GM21526 (cell line): ENCODE results near the gene HAP1.
"Not testable (repeated sequence)": the region's sequence is repeated elsewhere in the genome, so short reads cannot be mapped to it uniquely, and the experiment has no call there.

Experiments used
- ATAC-seq: cut with Tn5 transposase; IDR thresholded peaks from one replicate; pipeline ENCODE4 v1.9.1; 2021; ENCODE audit warnings: moderate library complexity; ENCODE audit not compliant: unreplicated experiment, low FRiP score

HAP1 gene

DNA sequence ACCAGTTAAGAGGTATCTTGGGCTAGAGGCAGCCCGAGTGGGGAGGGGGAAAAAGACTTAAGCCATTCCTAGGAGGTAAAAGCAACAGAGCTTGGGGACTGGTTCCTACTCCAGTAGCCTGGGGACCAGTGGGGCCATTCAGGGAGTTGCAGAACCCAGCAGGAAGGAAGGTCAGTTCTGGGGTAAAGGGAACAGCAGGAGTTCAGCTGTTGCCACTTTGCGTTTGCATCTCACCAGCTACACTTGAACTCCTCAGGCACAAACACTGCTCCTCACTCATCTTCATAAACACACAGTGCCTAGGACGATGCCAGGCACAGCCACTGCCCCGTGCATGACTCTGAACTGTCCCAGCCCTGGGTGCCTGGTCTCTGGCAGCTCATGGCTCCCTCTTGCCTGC is 4.0 kb downstream of the HAP1 start:
- ATAC-seq: no peak

DNA sequence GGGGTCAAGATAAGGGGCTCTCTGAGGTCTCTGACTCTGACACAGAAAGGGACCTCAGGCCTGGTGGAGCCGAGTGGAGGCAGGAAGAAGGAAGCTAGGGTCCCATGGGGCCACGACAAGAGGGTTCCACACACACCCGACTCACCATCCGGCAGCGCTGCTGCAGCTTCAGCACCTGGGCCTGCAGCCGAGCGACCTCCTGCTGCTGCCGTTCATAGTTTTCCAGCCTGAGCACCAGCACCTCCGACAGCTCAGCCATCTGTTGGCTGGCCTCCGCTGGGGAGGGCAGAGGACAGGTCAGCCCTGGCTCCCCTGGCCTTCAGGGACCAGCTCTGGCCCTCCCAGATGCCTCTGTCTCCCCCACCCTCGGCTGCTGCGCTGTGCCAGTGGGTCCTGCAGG is 6.4 kb downstream of the HAP1 start:
- no peak for ATAC-seq

DNA sequence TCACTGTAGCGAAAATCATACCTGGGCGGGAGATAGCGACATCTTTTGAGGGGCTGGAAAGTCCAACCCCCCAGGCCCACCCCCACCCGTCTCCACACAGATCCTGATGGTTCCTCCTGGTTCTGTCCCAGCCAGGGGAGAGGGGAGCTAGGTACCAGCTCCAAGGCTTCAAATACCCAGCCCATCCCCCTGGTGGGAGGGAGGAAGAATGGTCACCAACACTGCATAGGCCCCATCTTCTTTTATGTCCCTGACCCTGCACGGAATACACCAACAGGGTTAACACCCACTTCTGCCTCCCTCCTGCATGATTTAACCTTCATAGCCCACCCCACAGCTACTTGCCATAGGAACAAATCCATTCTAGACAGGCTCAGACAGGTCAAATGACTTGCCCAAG is 9.3 kb downstream of the HAP1 start:
- no peak for ATAC-seq

DNA sequence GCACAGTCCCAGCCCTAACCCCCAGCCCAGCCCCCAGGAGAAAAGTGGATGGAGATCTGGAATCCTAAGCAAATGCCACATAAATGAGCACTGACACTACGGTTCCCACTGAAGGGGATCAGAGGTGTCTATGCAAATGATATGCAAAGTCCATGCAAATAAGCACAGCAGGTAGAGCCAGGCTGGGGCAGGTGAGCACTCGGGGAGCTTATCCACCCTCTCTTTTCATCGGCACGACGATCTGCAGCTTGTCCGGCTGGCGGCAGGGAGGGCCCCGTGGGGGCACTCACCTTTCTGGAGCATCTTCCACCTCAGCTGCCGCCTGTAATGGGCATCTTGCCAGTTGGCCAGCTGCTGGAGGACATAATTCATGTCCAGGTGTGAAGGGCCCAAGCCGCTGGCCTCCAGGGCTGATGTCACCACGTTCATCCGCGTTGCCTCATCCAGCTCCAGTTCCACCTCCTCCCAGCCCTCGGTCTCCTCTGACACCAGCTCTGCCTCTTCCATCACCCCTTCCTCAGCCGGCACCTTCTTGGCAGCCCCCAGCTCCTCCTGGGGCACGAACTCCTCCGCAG is 9.9 kb downstream of the HAP1 start:
- no peak for ATAC-seq

DNA sequence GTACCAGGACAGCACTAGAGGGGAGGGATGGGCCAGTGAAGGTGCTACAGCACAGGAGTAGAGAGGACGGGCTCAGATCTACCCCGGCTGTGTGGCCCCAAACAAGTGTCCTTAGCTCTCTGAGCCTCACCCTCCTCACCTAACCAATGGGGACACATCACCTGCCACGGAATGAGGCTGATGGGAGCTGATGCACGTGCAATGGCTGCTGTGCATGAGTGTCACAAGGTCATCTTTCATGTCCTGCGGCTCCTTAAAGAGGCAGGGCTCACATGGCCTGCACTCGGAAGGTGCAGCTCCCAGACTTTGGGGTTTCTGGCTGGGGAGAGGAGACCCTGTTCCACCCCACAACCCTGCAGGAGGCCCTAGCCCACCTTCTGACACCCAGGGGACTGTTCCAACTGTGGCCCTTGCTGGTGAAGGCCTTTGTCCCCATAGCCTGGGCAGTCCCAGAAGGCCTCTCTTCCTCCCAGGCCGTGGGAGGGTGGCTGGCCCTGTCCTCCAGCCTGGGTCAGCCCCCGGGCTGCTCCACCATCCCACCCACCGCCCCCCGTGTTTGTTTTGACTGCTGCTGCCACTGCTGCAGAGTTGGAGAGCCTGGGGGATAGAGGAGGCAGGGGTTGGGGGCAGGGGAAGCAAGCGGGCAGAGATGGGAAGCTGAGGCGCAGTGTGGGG is 10.5 kb downstream of the HAP1 start:
- no peak for ATAC-seq

DNA sequence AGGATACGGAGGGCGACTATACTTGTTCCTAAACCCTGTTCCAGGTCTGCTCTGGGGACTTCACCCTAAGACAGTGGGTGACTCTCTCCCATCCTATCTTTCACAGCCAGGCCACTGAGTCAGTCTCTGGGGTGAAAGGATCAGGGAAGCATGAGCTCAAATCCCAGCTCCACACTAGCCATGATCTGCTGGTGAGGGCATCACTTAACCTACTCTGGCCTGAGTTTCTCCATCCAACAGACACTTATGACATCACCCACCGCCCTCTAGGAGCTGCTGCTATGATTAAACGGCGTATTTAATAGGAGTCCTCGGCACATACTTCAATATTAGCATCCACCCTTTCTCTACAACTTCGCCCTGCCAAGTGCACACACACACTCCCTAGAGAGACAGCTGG is 12.2 kb downstream of the HAP1 start:
- no peak for ATAC-seq

DNA sequence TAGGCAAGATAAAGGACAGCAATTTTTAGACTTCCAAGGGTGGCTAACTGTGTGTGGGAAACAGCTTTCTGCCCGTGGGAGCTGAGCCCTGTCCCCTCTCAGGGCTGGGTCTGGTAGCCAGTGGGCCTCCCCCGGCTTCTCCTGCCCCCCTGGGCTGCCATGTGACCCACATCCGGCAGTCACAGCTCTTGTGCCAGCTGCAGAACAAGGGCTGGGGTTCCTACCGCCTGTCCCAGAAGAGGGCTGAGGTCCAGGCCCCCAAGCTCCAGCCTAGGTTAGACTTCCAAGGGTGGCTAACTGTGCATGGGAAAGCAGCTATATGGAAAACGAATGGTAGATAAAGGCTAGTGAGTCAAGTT is 16.2 kb downstream of the HAP1 start:
- no peak for ATAC-seq

DNA sequence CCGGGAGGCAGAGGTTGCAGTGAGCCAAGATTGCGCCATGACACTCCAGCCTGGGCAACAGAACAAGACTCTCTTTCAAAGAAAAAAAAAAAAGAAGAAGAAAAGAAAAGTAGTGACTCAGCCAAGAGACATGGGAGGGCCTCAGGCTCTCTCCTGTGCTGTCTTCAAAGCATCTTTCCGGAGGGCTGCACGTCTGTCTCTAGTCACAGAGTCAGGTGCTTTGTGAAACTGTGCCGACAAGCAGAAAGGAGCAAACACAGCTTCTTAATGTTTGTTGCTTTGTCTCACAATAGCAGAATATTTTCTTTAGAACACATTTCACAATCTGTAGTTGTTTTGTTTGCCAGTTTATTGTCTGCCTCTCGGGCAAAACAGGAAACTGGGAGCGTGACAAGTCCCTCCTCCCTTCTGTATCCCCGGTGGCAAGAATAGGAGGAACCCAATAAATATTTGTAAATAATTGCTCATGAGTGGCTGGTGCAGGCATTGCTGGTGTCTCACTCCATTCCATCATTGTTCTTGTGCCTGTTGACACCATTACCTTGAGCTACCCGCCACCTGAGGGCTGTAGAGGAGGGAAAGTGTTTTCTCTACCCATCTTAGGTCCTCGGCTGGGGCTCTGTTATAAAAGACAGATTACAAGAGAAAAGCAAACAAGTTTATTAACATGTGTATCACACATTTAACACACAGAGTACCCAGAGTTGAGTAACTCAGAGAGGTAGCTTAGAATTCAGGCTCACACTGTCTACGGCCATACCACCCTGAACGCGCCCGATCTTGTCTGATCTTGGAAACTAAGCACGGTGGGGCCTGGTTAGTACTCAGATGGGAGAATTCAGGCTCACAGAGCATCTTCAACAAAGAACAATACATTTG is 16.8 kb downstream of the HAP1 start:
- no peak for ATAC-seq

DNA sequence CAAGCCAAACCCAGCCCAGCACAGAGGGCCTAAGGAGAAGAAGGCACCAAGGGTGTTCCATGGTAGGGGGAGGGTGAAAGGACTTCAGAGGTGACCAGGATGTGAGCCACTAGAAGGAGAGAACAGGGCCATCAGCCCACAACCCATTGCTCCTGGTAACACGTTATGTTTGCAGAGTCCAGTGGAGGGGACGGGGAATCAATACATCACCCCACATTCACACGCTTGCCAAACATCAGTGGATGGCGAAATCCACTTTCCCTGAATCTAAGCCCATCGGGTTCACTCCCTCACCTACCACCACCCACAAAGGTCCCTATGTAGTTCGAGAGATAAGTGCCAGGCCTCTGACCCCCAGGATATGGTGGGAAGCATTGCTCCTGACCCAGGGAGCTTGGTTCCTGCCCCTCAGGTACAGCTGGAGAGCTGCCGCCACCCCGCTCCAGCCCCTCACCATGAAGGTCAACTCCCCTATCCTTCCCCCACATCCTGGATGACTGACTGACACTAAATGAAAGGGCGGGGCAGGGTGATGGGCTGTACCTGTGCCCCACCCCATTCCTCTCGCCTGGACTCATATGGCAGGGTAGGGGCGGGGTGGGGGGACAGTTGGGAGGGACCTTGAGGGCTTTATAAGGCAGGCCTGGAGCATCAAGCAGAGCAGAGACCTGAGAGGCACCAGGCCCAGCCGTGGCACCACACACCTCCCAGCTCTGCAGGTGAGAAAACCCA is 22.6 kb downstream of the HAP1 start, which contains the start of gene GAST:
GAST (plus strand) TSS at position 663 of the 732 bp plus-strand sequence. CDS start 3,106 bp downstream, outside the sequence.
- ATAC-seq: no peak

DNA sequence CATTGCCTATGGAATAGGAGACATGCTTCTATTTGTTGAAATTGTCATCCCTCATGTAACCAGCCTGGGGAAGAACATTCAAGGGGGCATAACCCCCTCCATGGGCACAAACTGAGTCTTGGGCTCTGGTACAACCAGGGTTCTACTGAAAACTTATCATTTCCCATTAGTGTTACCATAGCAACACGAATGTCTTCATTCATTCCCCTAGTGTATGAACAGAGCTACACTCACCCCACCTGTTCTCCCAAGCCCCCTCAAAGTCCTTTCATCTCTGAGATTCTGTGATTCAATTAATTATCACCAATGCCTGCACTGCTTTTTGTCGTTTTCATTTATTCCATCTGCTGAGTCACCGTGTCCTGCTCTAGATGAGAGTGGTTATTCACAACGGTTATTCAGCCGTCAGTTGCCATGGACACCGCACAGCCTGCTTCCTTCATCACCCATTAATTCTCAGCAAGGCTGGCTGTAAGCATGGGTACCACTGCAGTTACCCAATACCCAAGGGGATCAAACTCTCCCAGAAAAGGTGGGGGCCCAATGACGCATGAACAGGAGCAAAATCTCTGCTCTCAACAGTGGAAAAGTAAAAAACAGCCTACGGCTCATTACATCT is 23.9 kb downstream of the HAP1 start:
- ATAC-seq: no peak

DNA sequence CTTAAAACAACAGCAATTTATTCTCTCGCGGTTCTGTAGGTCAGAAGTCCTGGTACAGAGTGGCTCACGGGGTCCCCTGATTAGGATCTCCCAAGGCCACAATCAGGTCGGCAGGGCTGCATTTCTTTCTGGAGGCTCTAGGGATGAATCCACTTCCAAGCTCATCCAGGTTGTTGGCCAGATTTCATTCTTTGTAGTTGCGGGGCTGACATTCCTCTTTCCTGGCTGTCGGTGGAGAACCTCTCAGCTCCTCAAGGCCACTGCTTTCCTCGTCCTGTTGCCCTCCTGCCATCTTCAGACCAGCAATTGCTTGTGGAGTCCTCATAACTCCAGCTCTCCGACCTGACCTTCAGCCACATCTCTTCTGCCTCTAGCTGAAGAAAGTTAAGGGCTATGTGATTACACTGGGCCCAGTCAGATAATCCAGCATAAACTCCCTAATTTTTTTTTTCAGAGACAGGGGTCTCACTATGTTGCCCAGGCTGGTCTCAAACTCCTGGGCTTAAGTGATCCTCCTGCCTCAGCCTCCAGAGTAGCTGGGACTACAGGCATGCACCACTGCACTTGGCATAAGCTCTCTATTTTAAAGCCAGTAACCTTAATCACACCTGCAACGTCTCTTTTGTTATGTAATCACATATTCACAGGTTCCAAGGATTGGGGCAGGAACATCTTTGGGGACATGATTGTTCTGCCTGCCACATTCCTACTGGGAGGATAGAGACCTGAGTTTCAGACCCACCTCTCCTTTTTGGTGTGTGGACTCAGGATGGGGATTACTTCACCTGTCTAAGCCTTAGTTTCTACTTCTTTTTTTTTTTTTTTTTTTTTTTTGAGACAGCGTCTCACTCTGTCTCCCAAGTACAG is 26.4 kb downstream of the HAP1 start:
- ATAC-seq: no peak

DNA sequence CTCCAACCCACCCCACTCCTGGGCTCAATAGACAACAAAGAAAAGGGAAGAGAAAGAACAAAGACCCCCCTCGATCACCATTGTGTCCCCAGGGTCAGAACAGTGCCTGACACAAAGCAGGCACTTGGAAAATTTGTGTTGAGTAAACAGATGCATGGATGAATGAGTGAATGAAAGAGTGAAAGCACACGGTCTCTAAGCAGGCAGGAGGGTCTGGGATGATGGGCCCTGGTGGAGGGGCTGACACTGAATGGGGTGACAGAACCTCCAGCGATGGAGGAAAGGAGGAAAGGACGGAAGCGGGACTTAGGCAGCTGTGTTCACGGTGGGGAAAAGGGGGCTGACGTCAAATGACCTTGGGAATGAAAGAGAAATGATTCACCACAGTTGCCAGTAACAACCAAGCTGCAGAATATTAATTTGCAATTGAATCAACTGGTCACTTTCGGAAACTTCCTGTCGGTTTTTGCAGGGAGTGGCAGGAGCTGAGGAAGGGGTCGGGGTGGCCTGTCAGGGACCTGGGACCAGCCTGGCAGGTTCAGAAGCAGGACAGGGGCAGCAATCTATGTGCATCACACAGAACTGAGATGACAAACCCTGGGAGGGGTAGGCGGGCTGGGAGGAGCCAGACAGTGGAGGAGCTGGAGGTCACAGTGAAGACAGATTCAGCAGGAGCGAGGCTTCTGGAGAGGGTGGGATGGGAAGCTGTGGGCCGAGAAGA is 29.0 kb downstream of the HAP1 start:
- no peak for ATAC-seq

DNA sequence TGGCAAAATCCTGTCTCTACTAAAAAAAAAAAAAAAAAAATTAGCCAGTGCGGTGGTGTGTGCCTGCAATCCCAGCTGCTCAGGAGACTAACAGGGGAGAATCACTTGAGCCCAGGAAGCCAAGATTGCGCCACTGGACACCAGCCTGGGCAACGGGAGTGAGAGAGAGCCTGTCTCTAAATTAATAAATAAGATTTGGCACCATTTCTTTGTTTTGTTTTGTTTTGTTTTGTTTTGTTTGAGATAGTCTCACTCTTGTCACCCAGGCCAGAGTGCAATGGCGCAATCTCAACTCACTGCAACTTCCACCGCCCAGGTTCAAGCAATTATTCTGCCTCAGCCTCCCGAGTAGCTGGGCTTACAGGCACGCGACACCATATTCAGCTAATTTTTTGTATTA is 31.7 kb downstream of the HAP1 start:
- no peak for ATAC-seq

DNA sequence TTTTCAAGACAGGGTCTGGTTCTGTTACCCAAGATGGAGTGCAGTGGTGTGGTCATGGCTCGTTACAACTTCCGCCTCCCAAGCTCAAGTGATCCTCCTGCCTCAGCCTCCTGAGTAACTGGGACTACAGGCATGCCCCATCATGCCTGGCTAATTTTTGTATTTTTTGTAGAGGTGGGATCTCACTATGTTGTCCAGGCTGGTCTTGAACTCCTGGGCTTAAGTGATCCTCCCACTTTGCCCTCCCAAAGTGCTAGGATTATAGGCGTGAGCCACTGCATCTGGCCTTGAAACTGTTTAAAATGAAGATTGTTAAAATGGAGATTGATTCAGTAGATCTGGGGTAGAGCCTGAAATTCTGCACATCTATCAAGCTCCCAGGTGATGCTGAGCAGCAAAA is 33.6 kb downstream of the HAP1 start:
- not testable (repeated sequence) for ATAC-seq

DNA sequence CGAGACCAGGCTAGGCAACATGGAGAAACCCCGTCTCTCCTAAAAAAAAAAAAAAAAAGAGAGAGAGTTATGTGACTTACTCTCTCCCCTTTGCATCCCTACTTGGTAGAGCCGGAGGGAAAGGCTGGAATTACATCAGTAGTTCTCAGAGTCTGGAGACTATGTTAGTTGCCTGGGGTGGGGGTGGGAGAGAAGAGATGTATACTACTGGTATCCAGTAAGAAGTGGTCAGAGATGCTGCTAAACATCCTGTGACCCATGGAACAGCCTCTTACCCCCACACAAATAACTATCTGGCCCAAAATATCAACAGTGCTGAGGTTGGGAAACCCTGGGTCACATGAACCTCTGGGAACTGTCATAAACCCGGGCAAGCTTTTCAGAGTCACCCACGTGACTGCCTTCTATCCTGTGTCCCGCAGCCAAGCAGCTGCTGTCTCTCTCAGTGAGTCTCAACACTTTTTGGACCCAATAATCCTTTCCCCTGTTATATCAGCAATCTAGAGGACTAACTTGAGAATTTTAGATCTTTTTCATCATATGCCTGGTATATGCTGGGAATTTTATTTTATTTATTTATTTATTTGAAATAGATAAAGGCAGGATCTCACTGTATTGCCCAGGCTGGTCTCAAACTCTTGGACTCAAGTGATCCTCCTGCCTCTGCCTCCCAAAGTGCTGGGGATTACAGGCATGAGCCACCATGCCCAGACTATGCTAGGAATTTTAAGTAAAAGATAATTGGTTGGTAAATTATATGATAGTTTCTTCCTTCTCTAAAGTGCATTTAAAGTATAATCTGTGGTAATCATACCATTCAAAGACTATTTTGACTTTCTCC is 37.1 kb downstream of the HAP1 start:
- no peak for ATAC-seq

DNA sequence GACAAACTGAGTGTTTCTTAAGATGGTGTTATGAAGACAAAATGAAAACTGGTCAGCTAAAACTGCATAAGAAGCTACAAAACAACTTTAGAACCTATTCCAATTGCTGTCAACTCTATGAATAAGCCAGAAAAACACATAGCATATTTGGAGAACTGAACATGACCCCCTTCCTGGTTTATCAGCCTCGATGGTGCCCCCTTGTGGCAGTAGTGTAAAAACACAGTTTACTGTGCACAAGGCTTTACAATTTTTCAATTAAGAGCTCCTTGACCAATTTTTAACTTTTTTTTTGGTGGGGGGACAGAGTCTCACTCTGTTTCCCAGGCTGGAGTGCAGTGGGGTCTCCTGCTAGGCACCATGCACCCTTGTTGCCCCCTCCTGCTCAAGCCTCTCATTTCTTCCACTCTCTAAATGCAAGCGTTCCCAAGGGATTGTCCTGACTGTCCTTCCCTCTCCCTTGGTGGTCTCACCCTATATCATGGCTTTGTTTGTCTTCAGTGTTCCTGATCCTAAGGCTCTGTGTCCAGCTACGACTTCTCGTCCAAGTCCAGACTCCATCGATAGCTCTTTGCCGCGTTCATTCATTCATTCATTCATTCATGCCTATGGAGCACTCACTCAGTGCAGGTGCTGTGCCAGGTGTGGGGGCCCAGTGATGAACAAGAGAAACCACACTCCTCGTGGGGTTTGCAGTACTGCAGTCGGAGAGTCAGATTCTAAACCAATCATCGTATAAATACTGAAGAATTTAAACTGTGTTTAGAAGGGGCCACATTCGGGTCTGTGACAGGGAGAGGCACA is 38.3 kb downstream of the HAP1 start:
- no peak for ATAC-seq

DNA sequence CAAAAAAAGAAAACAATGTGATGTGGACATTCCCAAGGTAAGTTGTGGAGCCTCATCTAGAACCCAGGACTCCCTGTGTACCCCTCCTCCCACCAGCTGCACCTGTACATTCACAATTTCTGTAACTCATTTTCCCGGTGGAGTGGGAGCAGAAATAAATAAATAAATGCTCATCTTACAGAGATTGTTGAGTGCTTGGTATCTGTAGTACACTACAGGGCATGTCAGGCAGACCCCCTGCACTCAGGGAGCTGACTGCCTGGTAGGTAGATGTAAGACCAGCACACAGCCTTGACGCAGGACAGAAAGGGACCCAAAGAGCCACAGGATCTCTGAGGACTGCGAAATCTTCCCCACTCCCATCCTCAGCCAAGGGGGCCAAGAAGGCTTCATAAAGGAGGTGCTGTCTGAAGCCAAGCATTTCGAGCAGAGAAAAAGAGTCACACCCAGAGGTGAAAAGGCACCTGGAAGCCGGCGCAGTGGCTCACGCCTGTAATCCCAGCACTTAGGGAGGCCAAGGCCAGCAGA is 39.2 kb downstream of the HAP1 start:
- no peak for ATAC-seq
